Smooth muscle cell (in vitro differentiated cells): ENCODE results near the gene OR2T34. TPM values are rescaled to one million over a fixed set of nuclear protein-coding genes. Genes with fewer than 3 reads are reported as not detected.

Source experiments
- DNase-seq: peaks from one replicate; lab custom pipeline; 2025; ENCODE audit not compliant: unreplicated experiment; lab: John Stamatoyannopoulos, UW
- H2AFZ ChIP-seq: fragments of 200-600 bp; sonication (generic); 2 replicates; pipeline ENCODE4 v1.6.0; 2016; ENCODE audit warnings: antibody characterized with exemption, low read depth, mild to moderate bottlenecking
- H3F3A ChIP-seq: fragments of 200-600 bp; sonication (generic); 2 replicates; pipeline ENCODE4 v1.6.0; 2017; ENCODE audit warnings: antibody characterized with exemption, low read depth
- H3K27ac ChIP-seq: fragments of 200-600 bp; sonication (generic); 2 replicates; pipeline ENCODE4 v1.5.1; 2016; ENCODE audit warnings: low read depth, mild to moderate bottlenecking
- H3K27me3 ChIP-seq: fragments of 200-600 bp; sonication (generic); 2 replicates; pipeline ENCODE4 v1.6.1; 2016; ENCODE audit warnings: low read depth, mild to moderate bottlenecking
- H3K36me3 ChIP-seq: fragments of 200-600 bp; sonication (generic); 2 replicates; pipeline ENCODE4 v1.5.1; 2016; ENCODE audit warnings: low read depth
- H3K4me1 ChIP-seq: fragments of 200-600 bp; sonication (generic); 2 replicates; pipeline ENCODE4 v1.5.1; 2016; ENCODE audit warnings: low read depth
- H3K4me2 ChIP-seq: fragments of 200-600 bp; sonication (generic); 2 replicates; pipeline ENCODE4 v1.6.0; 2016; ENCODE audit warnings: mild to moderate bottlenecking
- H3K4me3 ChIP-seq: fragments of 200-600 bp; sonication (generic); 2 replicates; pipeline ENCODE4 v1.5.1; 2016; ENCODE audit warnings: mild to moderate bottlenecking
- H3K79me2 ChIP-seq: fragments of 200-600 bp; sonication (generic); 2 replicates; pipeline ENCODE4 v1.6.0; 2016; ENCODE audit warnings: low read depth, mild to moderate bottlenecking
- H3K9ac ChIP-seq: fragments of 200-600 bp; sonication (generic); 2 replicates; pipeline ENCODE4 v1.6.0; 2016; ENCODE audit warnings: low read depth
- H3K9me3 ChIP-seq: fragments of 200-600 bp; sonication (generic); replicated peaks from 2 replicates; pipeline ENCODE4 v1.5.1; 2016; ENCODE audit warnings: low read depth
- H4K20me1 ChIP-seq: fragments of 200-600 bp; sonication (generic); 2 replicates; pipeline ENCODE4 v1.6.0; 2016; ENCODE audit warnings: low read depth
- CTCF ChIP-seq: fragments of 200-600 bp; sonication (generic); IDR thresholded peaks from 2 replicates; pipeline ENCODE4 v1.5.1; 2017; ENCODE audit warnings: borderline replicate concordance, mild to moderate bottlenecking, antibody characterized with exemption; ENCODE audit not compliant: insufficient read depth, poor library complexity, severe bottlenecking
- WGBS: methylation state at CpG from one replicate; pipeline ENCODE4 v1.1.7; 2016; ENCODE audit warnings: low lambda C conversion rate; 5-methylcytosine and 5-hydroxymethylcytosine counted together
- polyA plus RNA-seq: library from polyadenylated mRNA; unstranded; fragments of >200 nt; fragmentation: Nextera tagmentation; extraction: Ambion mirVana; gene quantifications from 2 replicates; pipeline ENCODE4 v1.2.1, GENCODE V29; 2016
- total RNA-seq: library from RNA; depleted of rRNA; stranded (reverse); fragments of >200 nt; gene quantifications from 2 replicates; pipeline ENCODE4 v1.2.3, GENCODE V29; 2014

The OR2T34 gene
- total and polyA plus RNA-seq, 2 experiments from 2014 or later: not detected

- 71% methylated on average over 8 of the region's 8 CpGs for WGBS
- Histone ChIP-seq H4K20me1 (no peaks in the 10 kb centered on the region), H3K36me3 (no peaks in the 10 kb centered on the region), H2AFZ (no peak overlapping the region), H3K27me3 (no peaks in the 10 kb centered on the region), H3K4me2 (no peak overlapping the region), H3F3A (no peaks in the 10 kb centered on the region), H3K79me2 (no peaks in the 10 kb centered on the region), H3K9me3 (peaks cover 15% of the 10 kb centered on the region), H3K4me3 (no peak overlapping the region), H3K9ac (no peak overlapping the region), H3K27ac (no peak overlapping the region), H3K4me1 (no peaks in the 10 kb centered on the region)
- no peak for TF ChIP-seq CTCF
- DNase-seq: no peak
Observed at GRCh38 chr1:248599396-248599795, 24.8 kb upstream of the OR2T34 start.

GRCh38 chr1:248597589-248597988 lies 23.0 kb upstream of the OR2T34 start, which contains the start of gene OR2T10:
OR2T10 (minus strand) TSS chr1:248597700; CDS start chr1:248593768, 3,932 bp downstream.
- Histone ChIP-seq H3K79me2 (no peaks in the 10 kb centered on the region), H2AFZ (no peak within 1 kb of the TSS), H3K4me2 (no peak within 1 kb of the TSS), H3K9me3 (peaks cover 11% of the 10 kb centered on the region), H4K20me1 (no peaks in the 10 kb centered on the region), H3K9ac (no peak within 1 kb of the TSS), H3F3A (no peaks in the 10 kb centered on the region), H3K27ac (no peak within 1 kb of the TSS), H3K4me3 (no peak within 1 kb of the TSS), H3K36me3 (no peaks in the 10 kb centered on the region), H3K4me1 (no peaks in the 10 kb centered on the region), H3K27me3 (no peaks in the 10 kb centered on the region)
- WGBS: 73% methylated on average over 6 of the region's 6 CpGs
- DNase-seq: no peak
- TF ChIP-seq CTCF: no peak

- no peak overlapping the region for H3K27ac ChIP-seq
- TF ChIP-seq CTCF: no peak
- no peaks in the 10 kb centered on the region for H3K79me2 ChIP-seq
- H3K36me3 ChIP-seq: no peaks in the 10 kb centered on the region
- H3F3A ChIP-seq: no peaks in the 10 kb centered on the region
- no peak overlapping the region for H2AFZ ChIP-seq
- H3K27me3 ChIP-seq: no peaks in the 10 kb centered on the region
- no peaks in the 10 kb centered on the region for H4K20me1 ChIP-seq
- 85% methylated on average over 2 of the region's 2 CpGs for WGBS
- no peak overlapping the region for H3K4me2 ChIP-seq
- H3K4me1 ChIP-seq: no peaks in the 10 kb centered on the region
- no peak for DNase-seq
- no peak overlapping the region for H3K4me3 ChIP-seq
- H3K9me3 ChIP-seq: peaks cover 11% of the 10 kb centered on the region
- H3K9ac ChIP-seq: no peak overlapping the region
Observed at GRCh38 chr1:248596615-248597014, 22.1 kb upstream of the OR2T34 start.

DNA sequence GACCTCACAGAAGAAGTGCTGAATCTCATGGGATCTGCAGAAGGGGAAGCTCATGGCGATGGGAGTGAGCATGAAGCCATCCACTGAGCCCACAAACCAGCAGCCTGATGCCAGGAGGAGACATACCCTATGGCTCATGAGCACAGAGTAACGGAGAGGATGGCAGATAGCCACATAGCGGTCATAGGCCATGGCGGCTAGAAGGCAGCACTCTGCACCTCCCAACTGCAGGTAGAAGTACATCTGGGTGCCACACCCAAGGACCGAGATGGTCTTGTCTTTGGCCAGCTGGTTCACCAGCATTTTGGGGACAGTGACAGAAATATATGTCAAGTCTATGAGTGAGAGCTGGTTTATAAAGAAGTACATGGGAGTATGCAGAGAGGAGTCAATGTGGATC lies 18.7 kb upstream of the OR2T34 start:
- DNase-seq: no peak
- H3K27me3 ChIP-seq: no peaks in the 10 kb centered on the region

More for the DNA sequence above, 18.7 kb upstream of the OR2T34 start:
- Histone ChIP-seq H3K4me1 (no peaks in the 10 kb centered on the region), H2AFZ (no peak overlapping the region), H3K4me2 (no peak overlapping the region), H3F3A (no peaks in the 10 kb centered on the region), H3K9ac (no peak overlapping the region), H3K4me3 (no peak overlapping the region), H3K36me3 (no peaks in the 10 kb centered on the region), H3K79me2 (no peaks in the 10 kb centered on the region), H4K20me1 (no peaks in the 10 kb centered on the region), H3K27ac (no peak overlapping the region), H3K9me3 (peaks cover 19% of the 10 kb centered on the region)
- TF ChIP-seq CTCF: no peak
- WGBS: 56% methylated on average over 5 of the region's 5 CpGs
